AG08395 (cell line): ENCODE data around the gene ATG101.

Experiments used
- DNase-seq: peaks from one replicate; pipeline ENCODE4 v3.0.0; 2012; ENCODE audit warnings: mixed read lengths, low spot score

The ATG101 gene

DNA sequence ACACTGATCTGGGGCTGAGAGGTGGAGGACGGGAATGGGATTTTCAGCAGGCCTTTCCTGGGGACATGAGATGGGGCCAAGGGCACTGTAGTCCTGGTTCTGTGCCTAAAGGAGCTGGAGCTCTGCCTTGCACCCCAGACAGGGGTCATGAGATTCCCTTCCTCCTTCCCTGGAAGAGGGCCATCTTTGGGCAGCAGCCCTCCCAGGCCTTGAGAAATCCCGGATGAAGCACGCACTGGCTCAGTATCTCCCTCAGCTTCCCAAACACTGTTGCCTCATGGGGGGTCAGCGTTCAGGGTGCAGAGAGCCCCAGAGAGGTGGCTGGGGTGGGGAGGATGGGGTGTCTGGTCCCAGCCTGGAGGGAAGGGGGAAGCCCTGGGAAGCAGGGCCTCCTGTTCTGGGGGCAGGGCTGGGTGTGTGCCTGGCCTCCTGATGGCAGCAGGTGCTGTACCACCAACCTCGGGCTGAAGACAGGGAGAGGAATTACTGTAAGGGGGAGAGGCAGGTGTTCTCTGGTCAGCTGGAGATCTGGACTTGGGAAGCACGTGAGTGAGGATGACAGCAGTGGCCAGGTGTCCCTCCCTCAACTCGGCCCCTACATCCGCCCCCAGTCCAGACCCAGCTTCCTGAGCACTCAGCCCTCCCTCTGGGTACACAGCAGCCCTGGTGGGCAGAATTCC, 26.9 kb upstream of the ATG101 start:
- DNase-seq: no peak

DNA sequence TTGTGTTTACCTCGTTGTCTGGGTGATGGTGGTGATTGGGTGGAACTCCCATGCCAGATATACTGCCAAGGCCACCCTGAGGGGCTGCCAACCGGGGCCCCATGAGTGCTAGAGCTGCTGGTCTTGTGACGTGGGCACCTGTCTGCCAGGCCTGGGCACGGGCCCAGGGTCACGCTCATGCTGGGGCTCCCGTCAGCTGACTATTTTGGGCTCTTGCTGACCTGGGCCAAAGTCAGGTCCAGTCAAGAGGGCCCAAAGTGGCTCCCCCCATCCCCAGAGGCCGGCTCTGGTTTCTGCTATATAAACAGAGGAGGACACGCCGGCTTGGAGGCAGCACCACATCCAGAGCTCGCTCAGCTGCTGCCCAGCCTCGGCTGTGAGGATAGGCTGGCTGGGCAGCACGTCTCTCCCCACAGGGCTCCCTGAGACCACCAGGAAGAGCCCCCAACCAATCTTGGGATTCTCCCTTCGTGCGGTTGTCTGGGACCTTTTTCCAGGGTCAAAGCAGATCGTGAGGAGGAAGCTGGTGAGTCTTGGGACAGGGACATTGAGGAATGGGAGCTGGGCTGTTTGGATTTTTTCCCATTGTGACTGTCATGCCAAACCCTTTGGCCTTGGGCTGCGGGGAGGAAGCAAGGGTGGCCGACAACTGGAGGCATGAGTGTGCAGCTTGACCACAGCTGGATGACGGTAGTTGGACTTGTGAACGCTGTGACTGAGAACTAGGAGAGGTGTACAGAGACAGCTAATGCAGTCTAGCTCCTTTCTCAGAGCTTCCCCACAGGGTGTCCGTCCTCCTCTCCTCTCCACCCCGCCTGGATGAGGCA, 26.2 kb upstream of the ATG101 start:
- DNase-seq: peak; percentile 60

DNA sequence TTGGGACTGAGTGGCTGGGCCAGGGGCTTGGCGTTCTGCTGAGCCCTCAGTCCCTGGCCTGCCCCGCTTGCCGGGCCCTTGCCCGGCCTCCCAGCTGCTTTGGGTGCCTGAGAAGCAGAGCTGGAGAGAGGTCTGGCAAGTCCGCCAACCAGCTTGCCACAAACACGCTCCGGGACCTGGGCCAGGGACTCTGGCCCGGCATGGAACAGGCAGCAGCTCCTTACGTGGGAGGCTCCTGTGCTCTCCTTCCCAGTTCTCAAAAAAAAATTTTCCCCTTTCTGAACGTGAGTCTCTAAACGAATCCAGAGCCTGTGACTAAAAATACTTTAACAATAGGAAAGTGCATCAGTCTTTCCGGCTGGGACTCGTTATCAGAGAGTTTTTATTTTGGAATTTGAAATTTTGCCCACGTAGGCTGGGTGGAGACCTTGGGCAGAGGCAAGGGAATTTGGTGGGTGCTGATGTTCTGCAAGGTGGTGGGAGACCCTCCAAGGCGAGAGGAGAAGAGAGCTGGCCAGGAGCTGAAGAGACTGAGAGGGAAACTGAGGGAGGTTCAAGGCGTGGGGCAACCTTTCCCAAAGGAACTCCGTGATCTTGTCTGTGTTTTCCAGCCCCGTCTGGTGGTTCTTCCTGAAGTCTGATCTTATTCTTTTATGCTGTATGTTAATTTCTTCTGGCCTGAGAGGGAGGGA, 25.3 kb upstream of the ATG101 start:
- peak; percentile 91 for DNase-seq

DNA sequence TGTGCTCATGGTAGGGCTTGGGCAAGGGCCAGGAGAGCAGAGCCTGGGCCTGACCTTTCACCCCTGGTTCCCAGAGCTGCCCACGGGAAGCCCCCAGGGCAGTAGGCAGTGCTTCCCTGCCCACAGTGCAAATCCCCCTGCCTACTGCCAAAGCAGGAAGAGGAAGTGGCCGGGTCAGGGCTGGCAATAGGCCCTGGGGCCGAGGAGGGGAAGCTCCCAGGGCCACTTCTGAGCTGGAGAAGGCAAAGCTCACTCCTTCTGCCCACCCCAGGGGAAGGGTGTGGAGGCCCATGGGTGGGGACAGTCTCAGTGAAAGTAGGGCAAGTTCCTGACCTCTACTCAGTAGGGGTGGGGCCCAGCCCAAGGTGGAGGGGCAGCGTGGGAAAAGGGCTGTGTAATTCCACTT, 24.0 kb upstream of the ATG101 start:
- DNase-seq: no peak

DNA sequence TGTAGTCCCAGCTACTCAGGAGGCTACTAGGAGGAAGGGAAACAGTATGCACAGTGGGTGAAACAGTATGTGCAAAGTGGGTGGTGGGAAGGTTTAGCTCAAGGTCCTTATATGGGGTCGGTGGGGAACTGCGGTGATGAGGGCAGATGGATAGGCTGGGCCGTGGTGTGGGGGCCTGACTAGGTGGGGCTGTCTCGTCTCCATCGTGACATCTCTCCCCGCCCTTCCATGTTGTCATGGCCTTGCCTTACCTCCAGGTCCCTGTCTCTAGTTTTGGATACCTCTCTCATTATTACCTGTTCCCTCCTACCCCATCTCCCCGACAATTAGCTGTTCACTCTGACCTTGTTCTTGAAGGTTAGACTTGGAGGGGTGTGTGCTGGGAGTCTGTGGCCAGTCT, 22.9 kb upstream of the ATG101 start:
- no peak for DNase-seq

DNA sequence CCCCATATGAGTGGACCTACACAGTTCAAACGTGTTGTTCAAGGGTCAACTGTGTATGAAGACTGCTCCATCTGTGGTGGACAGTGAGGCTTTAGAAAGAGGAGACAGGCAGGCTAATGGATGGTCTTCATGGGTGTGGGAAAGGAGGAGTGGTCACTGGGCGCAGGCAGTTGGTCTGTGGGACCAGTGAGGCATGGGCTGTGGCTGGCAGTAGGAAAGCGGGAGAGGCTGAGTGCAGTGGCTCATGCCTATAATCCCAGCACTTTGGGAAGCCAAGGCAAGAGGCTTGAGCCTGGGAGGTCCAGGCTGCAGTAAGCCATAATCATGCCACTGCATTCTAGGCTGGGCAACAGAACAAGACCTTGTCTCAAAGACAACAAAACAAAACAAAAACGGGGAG, 20.5 kb upstream of the ATG101 start:
- no peak for DNase-seq

DNA sequence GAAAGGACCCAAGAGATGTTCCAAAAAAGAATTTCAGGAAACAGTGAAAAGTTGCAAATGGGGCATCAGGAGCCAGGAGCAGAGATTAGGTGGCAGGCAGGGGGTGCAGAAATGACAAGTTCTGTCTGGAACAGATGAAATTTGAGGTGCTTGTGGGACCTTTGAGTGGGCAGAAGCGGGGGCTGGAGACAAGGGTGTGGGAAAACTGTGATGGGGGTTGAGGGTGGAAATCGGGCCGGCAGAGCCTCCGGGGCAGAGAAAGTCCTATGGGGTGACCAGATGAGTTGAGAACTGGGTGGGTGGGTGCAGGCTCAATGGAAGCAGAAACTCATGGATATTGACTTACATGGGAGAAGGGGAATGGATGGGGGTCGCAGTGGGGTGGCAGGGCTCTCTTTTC, 20.1 kb upstream of the ATG101 start:
- DNase-seq: no peak

DNA sequence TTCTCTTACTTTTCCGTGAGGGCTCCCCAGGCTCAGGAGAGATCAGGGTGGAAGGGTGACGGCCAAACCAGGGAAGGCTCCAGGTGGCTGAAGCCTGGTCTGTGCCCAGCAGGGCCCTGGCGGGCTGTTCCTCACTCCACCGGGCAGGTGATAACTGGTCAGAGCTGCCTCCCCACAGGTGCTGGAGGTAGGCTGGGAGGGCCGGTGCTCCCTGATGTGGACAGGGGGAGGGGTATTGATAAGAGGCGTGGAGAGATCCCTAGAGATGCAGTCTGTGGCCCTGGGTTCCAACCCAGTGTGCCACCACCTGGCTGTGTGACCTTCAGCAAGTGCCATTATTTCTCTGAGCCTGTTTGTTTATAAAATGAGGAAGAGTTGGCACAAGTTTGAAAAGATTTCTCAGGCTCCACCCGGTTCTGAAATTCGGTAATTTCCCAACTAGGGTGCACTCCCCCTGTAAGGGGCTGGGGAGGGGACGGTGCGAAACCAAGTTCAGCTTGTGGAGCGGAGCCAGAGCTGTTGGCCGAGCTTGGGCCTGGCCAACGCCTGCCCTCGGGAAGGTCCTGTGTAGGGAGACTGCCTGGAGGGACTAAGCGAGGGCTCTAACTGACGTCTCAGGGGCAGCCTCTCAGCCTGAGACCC, 19.5 kb upstream of the ATG101 start:
- no peak for DNase-seq

DNA sequence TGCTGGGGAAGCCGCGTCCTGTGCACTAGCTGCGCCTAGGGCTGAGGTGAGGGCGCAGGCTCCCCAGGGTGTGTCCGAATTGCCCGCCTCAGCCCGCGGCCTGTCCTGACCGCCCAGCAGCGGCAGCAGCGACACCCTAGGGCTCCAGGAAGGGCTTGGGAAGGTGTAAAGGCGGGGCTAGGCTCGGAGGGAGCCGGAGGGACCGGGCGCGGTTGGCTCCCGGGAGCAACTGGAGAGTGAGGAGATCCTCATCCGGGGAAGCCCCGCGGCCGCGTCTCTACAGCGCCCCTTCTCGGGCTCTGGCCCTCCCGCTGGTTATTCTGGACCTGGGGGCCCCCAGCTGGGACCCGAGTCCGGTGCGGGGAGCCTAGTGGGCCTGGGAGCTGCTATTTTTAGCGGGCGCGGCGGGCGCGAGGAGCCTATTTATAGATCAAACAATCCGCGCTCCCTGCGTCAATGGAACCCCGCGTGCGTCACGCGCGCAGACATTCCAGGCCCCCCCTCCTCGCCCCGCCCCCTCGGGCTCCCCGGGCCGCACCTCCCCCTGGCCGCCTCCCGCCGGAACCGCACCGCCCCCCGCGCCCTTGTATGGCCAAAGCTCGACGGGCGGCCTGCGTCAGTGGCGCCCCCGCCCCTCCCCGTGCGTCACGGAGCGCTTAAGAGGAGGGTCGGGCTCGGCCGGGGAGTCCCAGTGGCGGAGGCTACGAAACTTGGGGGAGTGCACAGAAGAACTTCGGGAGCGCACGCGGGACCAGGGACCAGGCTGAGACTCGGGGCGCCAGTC, 18.8 kb upstream of the ATG101 start, which contains the start of gene NR4A1:
Gene NR4A1, plus strand, starts transcription at position 685 of the 784 bp plus-strand sequence. CDS start 2,887 bp downstream, outside the sequence.
- DNase-seq: peak; percentile 98

DNA sequence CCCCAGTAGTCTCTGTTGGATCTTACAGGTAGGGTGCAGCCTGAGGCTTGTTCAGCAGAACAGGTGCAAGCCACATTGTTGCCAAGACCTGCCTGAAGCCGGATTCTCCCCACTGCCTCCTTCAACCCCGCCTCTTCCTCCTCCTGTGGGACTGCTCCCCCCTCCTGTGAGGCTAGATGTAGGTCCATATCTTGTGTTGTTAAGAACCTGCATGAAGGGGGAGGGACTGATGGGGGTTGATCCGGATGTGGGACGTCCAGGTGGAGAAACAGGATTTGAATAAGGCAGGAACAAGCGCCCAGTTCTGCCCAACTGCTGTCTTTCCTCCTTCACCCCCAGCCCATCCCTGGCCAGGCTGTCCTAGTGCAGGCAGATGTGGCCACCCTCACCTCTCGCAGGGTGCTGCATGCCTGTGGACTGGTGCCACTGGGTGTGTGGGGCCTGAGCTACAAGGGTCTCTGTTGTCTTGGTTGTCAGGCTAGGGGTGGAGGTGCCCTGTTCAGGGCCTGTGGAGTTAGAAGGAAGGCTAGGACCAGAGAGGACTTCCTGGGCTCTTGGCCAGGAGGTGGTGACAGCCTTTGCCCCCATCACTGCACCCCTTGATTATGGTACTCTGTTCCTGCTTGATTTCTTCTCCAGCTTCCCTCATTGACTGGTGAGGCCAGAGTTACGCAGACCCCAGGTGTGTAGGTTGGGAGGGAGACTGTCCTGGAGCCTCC, 17.2 kb upstream of the ATG101 start:
- no peak for DNase-seq

DNA sequence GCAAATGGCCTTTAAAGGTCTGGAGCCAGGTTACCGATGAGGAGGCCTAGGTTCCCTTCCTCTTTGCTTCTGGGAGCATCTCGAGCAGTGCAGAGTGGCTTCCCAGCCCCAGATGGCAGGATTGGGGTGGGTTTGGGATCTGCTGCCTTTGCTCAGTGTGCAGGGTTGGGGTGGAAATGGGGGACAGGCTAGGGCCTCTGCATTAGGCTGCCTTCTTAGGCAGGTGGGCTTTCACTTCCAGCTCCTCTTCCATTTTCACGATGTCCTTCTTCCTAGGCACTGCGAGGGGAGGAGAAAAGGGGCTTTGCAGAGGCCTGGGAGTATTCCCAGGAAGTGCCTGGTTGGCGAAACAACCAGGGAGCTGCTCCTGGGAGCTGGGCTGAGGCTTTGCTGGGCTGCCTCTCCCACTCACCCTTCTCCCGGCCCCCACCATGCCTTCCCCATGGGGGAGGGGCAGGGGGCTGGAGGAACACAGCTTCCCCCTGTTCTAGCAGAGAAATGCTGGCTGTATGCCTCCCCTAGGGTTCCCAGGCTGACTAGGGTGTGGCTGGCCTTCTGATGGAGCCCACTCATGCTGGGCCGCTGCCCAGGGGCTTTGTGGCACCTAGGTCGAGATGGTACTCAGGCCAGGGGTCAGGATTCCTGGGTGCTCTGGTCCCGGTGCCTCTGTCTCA, 16.1 kb upstream of the ATG101 start:
- no peak for DNase-seq

DNA sequence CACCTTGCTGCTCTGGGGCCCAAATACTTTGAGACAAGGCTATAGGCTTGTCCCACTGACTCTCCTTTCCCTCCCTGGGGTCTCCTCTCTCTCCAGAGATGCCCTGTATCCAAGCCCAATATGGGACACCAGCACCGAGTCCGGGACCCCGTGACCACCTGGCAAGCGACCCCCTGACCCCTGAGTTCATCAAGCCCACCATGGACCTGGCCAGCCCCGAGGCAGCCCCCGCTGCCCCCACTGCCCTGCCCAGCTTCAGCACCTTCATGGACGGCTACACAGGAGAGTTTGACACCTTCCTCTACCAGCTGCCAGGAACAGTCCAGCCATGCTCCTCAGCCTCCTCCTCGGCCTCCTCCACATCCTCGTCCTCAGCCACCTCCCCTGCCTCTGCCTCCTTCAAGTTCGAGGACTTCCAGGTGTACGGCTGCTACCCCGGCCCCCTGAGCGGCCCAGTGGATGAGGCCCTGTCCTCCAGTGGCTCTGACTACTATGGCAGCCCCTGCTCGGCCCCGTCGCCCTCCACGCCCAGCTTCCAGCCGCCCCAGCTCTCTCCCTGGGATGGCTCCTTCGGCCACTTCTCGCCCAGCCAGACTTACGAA, 15.4 kb upstream of the ATG101 start:
- DNase-seq: no peak

DNA sequence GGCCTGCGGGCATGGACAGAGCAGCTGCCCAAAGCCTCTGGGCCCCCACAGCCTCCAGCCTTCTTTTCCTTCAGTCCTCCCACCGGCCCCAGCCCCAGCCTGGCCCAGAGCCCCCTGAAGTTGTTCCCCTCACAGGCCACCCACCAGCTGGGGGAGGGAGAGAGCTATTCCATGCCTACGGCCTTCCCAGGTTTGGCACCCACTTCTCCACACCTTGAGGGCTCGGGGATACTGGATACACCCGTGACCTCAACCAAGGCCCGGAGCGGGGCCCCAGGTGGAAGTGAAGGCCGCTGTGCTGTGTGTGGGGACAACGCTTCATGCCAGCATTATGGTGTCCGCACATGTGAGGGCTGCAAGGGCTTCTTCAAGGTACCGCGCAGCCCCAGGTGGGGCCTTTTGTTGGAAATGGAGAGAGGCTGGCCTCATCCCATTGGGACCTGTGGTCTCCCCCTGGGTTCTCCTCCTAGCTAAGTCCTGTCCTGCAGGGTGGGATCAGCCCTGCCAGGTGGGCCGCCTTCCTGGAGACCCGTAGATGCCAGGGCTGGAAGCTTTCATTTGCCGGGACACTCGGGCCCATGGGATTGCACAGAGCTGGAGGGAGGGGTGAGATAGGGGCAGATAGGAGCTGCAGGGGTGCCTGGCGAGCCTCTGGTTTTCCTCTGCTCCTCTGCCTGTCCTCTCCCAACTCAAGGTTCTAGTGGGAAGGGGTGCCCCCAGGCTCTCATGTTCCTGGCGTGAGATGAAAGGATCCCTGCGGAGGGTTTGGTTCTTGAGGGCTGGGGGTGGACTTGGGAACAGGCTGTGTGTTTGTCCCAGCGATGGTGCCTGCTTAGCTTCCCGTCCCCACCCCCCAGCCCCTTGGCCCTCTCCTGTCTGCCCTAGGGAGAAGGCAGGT, 14.7 kb upstream of the ATG101 start:
- DNase-seq: no peak

DNA sequence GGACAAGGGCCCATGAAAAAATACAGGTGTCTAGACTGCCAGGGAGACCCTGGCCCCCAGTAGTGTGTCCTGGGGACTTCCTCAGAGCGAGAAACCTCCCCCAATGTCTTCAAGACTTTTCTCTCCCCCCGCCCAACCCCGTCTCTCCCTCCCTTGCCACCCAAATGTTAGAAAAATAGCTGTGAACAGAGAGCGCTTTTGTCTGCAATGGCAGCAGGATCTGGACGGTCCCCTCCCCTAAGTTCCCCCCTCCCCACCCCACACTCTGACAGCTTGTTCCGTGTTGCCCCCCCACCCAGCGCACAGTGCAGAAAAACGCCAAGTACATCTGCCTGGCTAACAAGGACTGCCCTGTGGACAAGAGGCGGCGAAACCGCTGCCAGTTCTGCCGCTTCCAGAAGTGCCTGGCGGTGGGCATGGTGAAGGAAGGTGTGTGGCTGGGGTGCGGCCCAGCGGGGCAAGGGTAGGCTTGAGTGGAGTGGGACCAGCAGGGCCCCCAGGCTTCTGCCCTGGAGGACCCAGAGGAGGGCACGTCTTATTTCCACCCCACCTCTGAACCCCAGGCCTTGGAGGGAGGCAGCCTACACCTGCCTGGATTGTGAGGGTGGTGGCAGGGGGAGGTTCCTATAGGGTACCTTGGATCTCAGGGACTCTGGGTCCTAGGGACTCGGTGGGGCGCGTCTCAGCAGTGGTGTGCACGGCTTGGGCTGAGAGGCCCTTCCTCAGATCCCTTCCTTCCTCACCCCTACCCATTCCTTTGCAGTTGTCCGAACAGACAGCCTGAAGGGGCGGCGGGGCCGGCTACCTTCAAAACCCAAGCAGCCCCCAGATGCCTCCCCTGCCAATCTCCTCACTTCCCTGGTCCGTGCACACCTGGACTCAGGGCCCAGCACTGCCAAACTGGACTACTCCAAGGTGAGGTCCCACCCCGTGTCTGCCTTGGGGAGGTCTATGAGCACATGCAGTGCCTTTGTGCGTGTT, 13.8 kb upstream of the ATG101 start:
- no peak for DNase-seq

DNA sequence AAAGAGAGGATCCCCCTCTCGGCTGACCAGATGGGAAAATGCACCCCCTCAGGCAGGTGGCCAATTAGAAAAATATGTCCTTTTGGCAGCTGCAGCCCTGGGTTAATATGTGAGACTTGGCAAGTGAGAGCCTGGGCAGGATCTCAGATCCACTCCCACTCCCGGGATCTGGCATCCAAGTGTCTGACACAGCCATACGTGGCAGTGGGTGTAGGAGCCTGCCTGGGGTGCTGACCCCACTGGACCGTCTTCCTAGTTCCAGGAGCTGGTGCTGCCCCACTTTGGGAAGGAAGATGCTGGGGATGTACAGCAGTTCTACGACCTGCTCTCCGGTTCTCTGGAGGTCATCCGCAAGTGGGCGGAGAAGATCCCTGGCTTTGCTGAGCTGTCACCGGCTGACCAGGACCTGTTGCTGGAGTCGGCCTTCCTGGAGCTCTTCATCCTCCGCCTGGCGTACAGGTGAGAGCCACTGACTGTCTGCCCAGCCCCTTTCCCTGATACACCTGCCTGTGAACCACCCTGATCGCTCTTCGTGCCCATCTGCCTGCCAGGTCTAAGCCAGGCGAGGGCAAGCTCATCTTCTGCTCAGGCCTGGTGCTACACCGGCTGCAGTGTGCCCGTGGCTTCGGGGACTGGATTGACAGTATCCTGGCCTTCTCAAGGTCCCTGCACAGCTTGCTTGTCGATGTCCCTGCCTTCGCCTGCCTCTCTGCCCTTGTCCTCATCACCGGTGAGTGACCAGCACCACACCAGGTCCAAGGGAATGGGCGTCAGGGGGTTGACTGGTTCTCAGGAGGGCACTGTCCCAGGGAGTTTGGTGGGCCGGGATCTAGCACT, 12.8 kb upstream of the ATG101 start:
- DNase-seq: peak; percentile 67
